HepG2 (cell line): ENCODE results near the gene OCLN. TPM values are rescaled to one million over a fixed set of nuclear protein-coding genes. Genes with fewer than 3 reads are reported as not detected.

ENCODE experiments used
- DR1 ChIP-seq: sonication (generic); formaldehyde crosslinking; IDR thresholded peaks from 2 replicates; pipeline ENCODE4 v1.8.0; 2021; ENCODE audit warnings: mild to moderate bottlenecking, missing genetic modification reagents, inconsistent platforms
- HCFC1 ChIP-seq: fragments of 150-350 bp; IDR thresholded peaks from 2 replicates; pipeline ENCODE4 v1.6.1; 2014; ENCODE audit warnings: low read depth, low read length
- HIVEP1 ChIP-seq: sonication (generic); formaldehyde crosslinking; IDR thresholded peaks from 2 replicates; pipeline ENCODE4 v1.4.0; 2020; ENCODE audit warnings: mild to moderate bottlenecking, missing genetic modification reagents
- HNF4A ChIP-seq: sonication (generic); formaldehyde crosslinking; IDR thresholded peaks from 2 replicates; pipeline ENCODE4 v1.4.0; 2020; ENCODE audit warnings: missing genetic modification reagents
- HNRNPUL1 ChIP-seq: fragments of 200-400 bp; formaldehyde crosslinking; IDR thresholded peaks from 2 replicates; pipeline ENCODE4 v1.6.1; 2017; ENCODE audit warnings: low read depth, mild to moderate bottlenecking, low read length, moderate library complexity
- MED8 ChIP-seq: sonication (generic); formaldehyde crosslinking; IDR thresholded peaks from 2 replicates; pipeline ENCODE4 v1.8.1; 2023; ENCODE audit warnings: mild to moderate bottlenecking, missing genetic modification reagents; ENCODE audit not compliant: insufficient replicate concordance
- NFE2L2 ChIP-seq: fragments of 150-350 bp; IDR thresholded peaks from 2 replicates; pipeline ENCODE4 v1.6.1; 2014; ENCODE audit warnings: low read length
- RCOR2 ChIP-seq: IDR thresholded peaks from 2 replicates; pipeline ENCODE4 v1.6.1; 2016; ENCODE audit warnings: missing biosample characterization, missing genetic modification reagents
- REPIN1 ChIP-seq: sonication (generic); formaldehyde crosslinking; IDR thresholded peaks from 2 replicates; pipeline ENCODE4 v1.8.0; 2022; ENCODE audit warnings: missing genetic modification reagents, low read depth, mild to moderate bottlenecking, borderline replicate concordance
- SETDB1 ChIP-seq: sonication (generic); formaldehyde crosslinking; IDR thresholded peaks from 2 replicates; pipeline ENCODE4 v1.5.1; 2020; ENCODE audit warnings: missing genetic modification reagents, mild to moderate bottlenecking, borderline replicate concordance
- TRIM24 ChIP-seq: sonication (generic); formaldehyde crosslinking; IDR thresholded peaks from 2 replicates; pipeline ENCODE4 v1.8.0; 2022; ENCODE audit warnings: mild to moderate bottlenecking, missing genetic modification reagents
- ZFX ChIP-seq: sonication (generic); formaldehyde crosslinking; IDR thresholded peaks from 2 replicates; pipeline ENCODE4 v1.4.0; 2020; ENCODE audit warnings: mild to moderate bottlenecking, low read depth, missing genetic modification reagents, moderate library complexity
- ZNF224 ChIP-seq: sonication (generic); formaldehyde crosslinking; IDR thresholded peaks from 2 replicates; pipeline ENCODE4 v1.5.0; 2020; ENCODE audit warnings: mild to moderate bottlenecking, missing genetic modification reagents
- ZNF232 ChIP-seq: sonication (generic); formaldehyde crosslinking; IDR thresholded peaks from 2 replicates; pipeline ENCODE4 v1.4.0; 2020; ENCODE audit warnings: missing genetic modification reagents, borderline replicate concordance
- ZNF33A ChIP-seq: sonication (generic); formaldehyde crosslinking; IDR thresholded peaks from 2 replicates; pipeline ENCODE4 v1.5.1; 2020; ENCODE audit warnings: missing genetic modification reagents, mild to moderate bottlenecking, moderate library complexity, borderline replicate concordance
- ZNF737 ChIP-seq: sonication (generic); formaldehyde crosslinking; IDR thresholded peaks from 2 replicates; pipeline ENCODE4 v1.5.0; 2020; ENCODE audit warnings: missing genetic modification reagents, mild to moderate bottlenecking, borderline replicate concordance
- polyA plus RNA-seq, 8 experiments: library from polyadenylated mRNA; depleted of rRNA in 3 of 8; stranded (reverse) in 7 of 8; unstranded in 1 of 8; fragments of >200 nt; fragmentation: Illumina TruSeq in 4 of 8; extraction: Trizol in 4 of 8; gene quantifications; 2 replicates each; pipeline versions ENCODE4 v1.2.1 to v1.2.3, GENCODE V29; 2011 to 2016; ENCODE audit warnings: low read depth in 4 of 8, missing spikeins in 1 of 8, mixed read lengths in 1 of 8; ENCODE audit not compliant: insufficient read depth in 1 of 8
- total RNA-seq, 5 experiments: library from RNA; depleted of rRNA; stranded (reverse); fragments of >200 nt; fragmentation: Illumina TruSeq; extraction: Trizol; gene quantifications; 2 replicates each; pipeline ENCODE4 v1.2.3, GENCODE V29; 2016; ENCODE audit warnings: low read depth in 1 of 5
- TF ChIP-seq, protein P1 (sequence below): sonication (generic); formaldehyde crosslinking; IDR thresholded peaks from 2 replicates; pipeline ENCODE4 v1.8.0; 2022; ENCODE audit warnings: low read depth, missing genetic modification reagents
- TF ChIP-seq, protein P2 (sequence below): sonication (generic); formaldehyde crosslinking; IDR thresholded peaks from 2 replicates; pipeline ENCODE4 v1.5.1; 2020; ENCODE audit warnings: mild to moderate bottlenecking, missing genetic modification reagents, borderline replicate concordance
- TF ChIP-seq, protein P3 (sequence below): sonication (generic); formaldehyde crosslinking; IDR thresholded peaks from 2 replicates; pipeline ENCODE4 v1.4.0; 2020; ENCODE audit warnings: mild to moderate bottlenecking, missing genetic modification reagents
- TF ChIP-seq, protein P4 (sequence below): sonication (generic); formaldehyde crosslinking; IDR thresholded peaks from 2 replicates; pipeline ENCODE4 v1.8.0; 2022; ENCODE audit warnings: mild to moderate bottlenecking, missing genetic modification reagents, borderline replicate concordance
- TF ChIP-seq, protein P5 (sequence below): fragments of 450-650 bp; IDR thresholded peaks from 2 replicates; pipeline ENCODE4 v1.6.1; 2017
- TF ChIP-seq, protein P6 (sequence below): sonication (generic); formaldehyde crosslinking; IDR thresholded peaks from 2 replicates; pipeline ENCODE4 v1.4.0; 2020; ENCODE audit warnings: mild to moderate bottlenecking, missing genetic modification reagents

Gene OCLN
- total and polyA plus RNA-seq, 2 of the 13 experiments (the other 11 are each of a cell fraction or from before 2014, with no cell fraction given), result 24.1 to 34.8 TPM

DNA sequence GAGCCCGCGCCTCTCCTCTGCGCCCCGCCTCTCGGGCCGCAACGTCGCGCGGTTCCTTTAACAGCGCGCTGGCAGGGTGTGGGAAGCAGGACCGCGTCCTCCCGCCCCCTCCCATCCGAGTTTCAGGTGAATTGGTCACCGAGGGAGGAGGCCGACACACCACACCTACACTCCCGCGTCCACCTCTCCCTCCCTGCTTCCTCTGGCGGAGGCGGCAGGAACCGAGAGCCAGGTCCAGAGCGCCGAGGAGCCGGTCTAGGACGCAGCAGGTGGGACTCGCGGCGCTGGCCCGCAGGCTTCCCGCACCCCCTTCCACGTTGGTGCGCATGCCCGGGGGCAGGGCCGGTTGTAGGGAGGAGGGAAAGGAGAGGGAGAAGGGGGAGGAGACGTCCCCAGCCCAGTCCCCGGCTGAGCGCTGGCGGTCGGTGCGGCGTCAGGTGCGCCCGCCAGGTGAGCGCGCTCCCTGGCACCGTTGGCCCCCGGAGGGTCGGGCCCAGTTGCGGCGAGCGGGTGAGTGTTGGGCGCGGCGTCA, at the start of gene OCLN (continued):
- TF ChIP-seq, protein P1, sequence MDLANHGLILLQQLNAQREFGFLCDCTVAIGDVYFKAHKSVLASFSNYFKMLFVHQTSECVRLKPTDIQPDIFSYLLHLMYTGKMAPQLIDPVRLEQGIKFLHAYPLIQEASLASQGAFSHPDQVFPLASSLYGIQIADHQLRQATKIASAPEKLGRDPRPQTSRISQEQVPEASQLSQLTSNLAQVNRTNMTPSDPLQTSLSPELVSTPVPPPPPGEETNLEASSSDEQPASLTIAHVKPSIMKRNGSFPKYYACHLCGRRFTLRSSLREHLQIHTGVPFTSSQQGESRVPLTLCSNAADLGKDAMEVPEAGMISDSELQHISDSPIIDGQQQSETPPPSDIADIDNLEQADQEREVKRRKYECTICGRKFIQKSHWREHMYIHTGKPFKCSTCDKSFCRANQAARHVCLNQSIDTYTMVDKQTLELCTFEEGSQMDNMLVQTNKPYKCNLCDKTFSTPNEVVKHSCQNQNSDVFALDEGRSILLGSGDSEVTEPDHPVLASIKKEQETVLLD (CRISPR knock-in tag), result no peak
- TF ChIP-seq ZNF33A (CRISPR knock-in tag) (no peak), HCFC1 (no peak), REPIN1 (CRISPR knock-in tag) (peak; percentile 86; the same call in 1 of the 2 replicates), MED8 (peak; percentile 78), HNRNPUL1 (no peak), HIVEP1 (CRISPR knock-in tag) (peak; percentile 94), ZNF232 (CRISPR knock-in tag) (no peak), SETDB1 (no peak), DR1 (CRISPR knock-in tag) (peak; percentile 84), TRIM24 (CRISPR knock-in tag) (no peak), RCOR2 (CRISPR knock-in tag) (no peak), NFE2L2 (no peak), ZNF737 (CRISPR knock-in tag) (no peak), HNF4A (CRISPR knock-in tag) (no peak), ZFX (CRISPR knock-in tag) (peak; percentile 89), ZNF224 (CRISPR knock-in tag) (no peak; the same call in 1 of the 2 replicates)
- TF ChIP-seq, protein P2, sequence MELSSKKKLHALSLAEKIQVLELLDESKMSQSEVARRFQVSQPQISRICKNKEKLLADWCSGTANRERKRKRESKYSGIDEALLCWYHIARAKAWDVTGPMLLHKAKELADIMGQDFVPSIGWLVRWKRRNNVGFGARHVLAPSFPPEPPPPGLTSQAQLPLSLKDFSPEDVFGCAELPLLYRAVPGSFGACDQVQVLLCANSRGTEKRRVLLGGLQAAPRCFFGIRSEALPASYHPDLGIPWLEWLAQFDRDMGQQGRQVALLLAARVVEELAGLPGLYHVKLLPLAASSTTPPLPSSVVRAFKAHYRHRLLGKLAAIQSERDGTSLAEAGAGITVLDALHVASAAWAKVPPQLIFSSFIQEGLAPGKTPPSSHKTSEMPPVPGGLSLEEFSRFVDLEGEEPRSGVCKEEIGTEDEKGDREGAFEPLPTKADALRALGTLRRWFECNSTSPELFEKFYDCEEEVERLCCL (CRISPR knock-in tag), result no peak
- TF ChIP-seq, protein P3, sequence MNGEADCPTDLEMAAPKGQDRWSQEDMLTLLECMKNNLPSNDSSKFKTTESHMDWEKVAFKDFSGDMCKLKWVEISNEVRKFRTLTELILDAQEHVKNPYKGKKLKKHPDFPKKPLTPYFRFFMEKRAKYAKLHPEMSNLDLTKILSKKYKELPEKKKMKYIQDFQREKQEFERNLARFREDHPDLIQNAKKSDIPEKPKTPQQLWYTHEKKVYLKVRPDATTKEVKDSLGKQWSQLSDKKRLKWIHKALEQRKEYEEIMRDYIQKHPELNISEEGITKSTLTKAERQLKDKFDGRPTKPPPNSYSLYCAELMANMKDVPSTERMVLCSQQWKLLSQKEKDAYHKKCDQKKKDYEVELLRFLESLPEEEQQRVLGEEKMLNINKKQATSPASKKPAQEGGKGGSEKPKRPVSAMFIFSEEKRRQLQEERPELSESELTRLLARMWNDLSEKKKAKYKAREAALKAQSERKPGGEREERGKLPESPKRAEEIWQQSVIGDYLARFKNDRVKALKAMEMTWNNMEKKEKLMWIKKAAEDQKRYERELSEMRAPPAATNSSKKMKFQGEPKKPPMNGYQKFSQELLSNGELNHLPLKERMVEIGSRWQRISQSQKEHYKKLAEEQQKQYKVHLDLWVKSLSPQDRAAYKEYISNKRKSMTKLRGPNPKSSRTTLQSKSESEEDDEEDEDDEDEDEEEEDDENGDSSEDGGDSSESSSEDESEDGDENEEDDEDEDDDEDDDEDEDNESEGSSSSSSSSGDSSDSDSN (CRISPR knock-in tag), result peak; percentile 77
- TF ChIP-seq, protein P4, sequence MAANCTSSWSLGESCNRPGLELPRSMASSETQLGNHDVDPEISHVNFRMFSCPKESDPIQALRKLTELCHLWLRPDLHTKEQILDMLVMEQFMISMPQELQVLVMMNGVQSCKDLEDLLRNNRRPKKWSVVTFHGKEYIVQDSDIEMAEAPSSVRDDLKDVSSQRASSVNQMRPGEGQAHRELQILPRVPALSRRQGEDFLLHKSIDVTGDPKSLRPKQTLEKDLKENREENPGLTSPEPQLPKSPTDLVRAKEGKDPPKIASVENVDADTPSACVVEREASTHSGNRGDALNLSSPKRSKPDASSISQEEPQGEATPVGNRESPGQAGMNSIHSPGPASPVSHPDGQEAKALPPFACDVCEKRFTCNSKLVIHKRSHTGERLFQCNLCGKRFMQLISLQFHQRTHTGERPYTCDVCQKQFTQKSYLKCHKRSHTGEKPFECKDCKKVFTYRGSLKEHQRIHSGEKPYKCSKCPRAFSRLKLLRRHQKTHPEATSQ (CRISPR knock-in tag), result no peak
- TF ChIP-seq, protein P5, sequence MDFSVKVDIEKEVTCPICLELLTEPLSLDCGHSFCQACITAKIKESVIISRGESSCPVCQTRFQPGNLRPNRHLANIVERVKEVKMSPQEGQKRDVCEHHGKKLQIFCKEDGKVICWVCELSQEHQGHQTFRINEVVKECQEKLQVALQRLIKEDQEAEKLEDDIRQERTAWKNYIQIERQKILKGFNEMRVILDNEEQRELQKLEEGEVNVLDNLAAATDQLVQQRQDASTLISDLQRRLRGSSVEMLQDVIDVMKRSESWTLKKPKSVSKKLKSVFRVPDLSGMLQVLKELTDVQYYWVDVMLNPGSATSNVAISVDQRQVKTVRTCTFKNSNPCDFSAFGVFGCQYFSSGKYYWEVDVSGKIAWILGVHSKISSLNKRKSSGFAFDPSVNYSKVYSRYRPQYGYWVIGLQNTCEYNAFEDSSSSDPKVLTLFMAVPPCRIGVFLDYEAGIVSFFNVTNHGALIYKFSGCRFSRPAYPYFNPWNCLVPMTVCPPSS, result no peak
- TF ChIP-seq, protein P6, sequence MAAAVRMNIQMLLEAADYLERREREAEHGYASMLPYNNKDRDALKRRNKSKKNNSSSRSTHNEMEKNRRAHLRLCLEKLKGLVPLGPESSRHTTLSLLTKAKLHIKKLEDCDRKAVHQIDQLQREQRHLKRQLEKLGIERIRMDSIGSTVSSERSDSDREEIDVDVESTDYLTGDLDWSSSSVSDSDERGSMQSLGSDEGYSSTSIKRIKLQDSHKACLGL (CRISPR knock-in tag), result peak; percentile 94
